DMS 273 (cell line): Measurements from ENCODE around the gene RPS27L.
"Not testable (repeated sequence)": the region's sequence is repeated elsewhere in the genome, so short reads cannot be mapped to it uniquely, and the experiment has no call there.

Source experiments
- DNase-seq: peaks from one replicate; lab custom pipeline; 2025; ENCODE audit not compliant: unreplicated experiment; lab: John Stamatoyannopoulos, UW

RPS27L gene

DNA sequence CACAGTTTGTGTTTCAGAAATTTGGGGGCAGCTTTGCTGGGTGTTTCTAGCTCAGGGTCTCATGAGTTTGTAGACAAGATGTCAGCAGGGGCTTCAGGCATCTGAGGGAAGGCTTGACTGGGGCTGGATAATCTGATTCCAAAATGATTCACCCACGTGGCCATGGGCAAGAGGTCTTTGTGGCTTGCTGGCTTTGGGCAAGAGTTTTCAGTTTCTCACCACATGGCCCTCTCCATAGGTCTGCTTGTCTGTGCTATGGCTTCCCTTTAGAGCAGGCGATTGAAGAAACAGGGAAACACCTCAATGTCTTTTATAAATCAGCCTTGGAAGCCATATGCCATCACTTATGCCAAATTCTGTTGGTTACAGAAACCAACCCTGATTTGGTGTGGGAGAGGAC lies 11.9 kb downstream of the RPS27L start:
- no peak for DNase-seq

DNA sequence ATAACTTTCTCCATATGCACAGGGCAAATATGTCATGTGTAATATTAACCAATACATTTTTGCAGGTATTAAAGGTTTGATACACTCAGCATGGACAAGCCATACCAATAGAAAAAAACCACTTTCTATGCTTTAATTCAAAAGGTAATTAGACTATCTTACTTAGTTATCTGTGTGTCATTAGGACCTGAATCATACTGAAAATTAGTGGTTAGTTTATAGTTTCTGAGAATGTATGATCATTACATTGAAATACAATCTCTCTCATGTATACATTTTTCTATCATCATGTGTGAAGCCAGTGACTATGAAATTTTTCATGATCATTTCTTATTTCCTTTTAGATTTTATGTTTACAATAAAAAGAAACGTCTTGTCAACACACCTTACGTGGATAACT lies 16.3 kb downstream of the RPS27L start:
- DNase-seq = no peak

DNA sequence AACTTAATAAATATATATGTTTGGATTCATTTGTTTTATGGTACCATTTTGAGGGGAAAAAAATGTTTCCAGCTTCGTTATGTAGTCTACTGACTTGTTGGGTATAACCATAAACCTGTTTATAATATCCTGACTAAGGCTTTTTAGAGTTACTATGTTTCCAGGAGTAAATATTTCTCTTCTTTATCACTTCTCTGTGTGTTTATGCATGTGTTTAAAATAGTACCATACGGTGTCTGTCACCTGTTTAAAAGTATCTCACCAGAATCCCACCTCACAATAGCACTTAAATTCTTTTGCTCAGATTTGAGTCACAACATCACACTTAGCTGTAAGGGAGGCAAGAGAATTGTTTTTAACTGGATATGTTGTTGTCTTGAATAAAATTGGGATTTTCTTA lies 20.5 kb downstream of the RPS27L start:
- DNase-seq = no peak

DNA sequence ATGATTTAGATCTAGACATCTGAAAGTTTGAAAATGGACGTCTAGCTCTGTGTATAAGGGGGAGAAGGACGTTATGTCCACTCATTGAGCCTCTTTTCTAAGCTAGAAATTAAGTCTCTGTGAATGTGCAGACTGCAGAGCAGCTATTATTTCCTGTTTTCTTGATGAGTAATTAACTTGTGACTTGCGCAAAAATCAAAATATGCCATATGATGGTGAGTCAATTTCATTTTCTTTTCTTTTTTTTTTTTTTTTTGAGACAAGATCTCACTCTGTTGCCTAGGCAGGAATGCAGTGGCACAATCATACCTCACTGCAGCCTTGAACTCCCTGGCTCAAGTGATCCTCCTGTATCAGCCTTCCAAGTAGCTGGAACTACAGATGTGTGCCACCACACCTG lies 21.5 kb downstream of the RPS27L start:
- DNase-seq = no peak

DNA sequence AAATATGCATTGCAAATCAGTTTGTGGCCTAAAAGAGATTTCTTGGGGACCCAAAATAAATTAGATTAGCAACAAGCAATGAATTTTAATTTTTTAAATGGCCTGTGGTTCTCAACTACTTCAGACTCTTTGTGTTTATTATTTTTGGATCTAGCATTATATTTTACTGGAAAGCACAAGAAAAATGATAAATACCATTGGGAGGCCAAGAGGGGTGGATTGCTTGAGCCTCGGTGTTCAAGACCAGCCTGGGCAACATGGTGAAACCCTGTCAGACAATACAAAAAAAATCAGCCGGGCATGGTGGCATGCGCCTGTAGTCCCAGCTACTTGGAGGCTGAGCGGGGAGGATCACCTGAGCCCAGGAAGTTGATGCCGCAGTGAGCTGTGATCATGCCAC lies 22.0 kb downstream of the RPS27L start:
- no peak for DNase-seq

DNA sequence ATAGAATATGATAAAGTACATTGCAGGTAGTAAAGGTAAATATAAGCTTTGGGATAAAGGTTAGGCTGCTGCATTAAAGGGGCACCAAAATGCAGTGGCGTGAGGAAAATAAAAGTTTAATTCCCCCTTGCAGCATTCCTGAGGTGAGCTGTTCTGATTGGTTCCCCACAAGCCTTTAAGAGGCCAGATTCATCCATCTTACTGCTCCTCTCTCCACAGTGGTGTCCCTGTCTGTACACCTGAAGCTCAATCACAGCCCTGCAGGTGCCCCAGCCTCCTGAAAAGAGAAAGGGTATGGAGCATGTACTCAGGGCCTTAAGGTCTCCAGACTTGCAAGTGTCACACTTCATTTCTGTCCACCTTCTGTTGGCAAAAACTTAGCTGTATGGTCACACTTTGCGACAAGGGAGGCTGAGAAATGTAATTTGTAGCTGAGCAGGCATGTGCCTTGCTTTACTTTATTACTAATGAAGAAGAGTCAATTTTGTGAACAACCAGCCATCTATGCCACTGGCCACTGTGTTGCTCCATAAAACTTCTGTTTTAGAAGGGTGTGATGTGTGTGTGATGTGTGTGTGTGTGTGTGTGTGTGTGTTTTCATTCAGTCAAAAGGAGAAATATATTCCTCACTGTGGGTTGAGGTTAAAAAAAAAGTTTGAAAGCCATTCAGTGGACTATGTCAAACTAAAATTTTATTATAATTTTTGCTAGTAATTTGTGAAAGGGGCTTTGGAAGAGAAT lies 22.9 kb downstream of the RPS27L start:
- no peak for DNase-seq

DNA sequence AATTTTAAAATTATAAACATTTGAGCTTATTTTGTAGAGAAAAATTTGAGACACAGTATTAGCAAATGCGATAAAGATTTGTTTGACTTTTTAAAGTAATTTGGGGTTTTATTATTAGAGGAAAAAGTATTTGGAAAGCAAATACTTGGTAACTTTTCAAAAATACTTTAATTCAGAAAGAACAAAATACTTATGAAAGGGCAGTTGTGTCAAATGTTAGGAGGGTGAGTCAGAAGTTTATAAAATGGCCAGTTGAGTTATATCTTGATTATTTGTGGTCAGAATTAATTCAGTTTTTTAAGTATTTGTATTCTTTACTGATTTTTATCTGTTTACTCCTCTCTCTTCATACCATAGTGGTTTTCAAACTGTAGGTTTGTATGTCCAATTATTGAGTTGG lies 23.5 kb downstream of the RPS27L start:
- no peak for DNase-seq

DNA sequence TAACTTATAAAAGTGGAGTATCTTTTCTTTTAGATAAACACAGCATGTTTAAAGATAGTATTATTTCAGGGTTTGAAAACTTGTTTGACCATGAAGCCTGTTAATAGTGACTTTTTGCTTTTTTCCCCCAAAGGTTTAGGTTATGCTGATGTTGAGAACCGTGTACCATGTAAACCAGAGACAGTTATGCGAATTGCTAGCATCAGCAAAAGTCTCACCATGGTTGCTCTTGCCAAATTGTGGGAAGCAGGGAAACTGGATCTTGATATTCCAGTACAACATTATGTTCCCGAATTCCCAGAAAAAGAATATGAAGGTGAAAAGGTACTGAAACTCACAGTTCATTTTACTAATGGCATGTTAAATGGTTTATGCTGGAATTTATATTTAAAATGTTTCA lies 30.6 kb downstream of the RPS27L start:
- DNase-seq = no peak

DNA sequence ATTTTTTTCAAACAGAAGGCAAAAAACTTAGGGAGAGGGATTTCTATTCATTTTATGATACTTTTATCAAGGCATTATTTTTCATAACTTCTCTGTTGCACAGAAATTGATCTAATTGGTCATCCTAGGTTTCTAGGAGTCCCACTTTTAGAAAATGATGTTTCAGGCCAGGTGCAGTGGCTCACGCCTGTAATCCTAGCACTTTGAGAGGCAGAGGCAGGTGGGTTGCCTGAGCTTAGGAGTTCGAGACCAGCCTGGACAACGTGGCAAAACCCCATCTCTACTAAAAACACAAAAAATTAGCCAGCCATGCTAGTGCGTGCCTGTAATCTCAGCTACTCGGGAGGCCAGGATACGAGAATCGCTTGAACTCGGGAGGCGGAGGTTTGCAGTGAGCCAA lies 32.8 kb downstream of the RPS27L start:
- no peak for DNase-seq

DNA sequence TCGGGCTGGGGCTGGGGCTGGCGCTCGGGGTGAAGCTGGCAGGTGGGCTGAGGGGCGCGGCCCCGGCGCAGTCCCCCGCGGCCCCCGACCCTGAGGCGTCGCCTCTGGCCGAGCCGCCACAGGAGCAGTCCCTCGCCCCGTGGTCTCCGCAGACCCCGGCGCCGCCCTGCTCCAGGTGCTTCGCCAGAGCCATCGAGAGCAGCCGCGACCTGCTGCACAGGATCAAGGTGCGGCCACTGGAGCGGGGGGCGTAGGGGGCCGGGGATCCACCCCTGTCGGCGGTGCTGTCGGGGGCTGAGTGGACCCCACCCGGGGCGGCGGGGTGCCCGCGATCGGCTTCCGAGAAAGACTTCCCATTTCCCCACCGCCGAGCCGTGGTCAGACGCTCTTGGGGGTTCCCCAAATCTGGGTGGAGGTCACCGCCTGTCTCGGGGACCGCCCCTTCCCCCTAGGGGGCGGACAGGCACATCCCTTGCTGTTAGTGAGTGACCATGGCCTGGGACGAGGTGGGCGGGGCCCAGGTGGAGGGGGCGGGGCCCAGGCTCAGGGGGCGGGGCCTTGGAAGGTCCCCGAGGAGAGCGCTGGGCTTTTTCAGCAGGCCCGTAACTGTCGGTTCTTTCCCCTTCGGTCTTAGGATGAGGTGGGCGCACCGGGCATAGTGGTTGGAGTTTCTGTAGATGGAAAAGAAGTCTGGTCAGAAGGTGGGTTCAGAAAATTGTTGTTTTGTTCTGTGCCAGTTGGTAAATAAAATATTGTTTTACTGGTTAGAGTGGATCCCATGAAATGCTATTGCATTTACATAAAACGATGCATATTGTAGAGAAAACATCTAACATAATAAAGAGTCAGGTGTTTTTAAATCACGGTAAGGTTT lies 35.0 kb downstream of the RPS27L start:
- peak; percentile 72 for DNase-seq

DNA sequence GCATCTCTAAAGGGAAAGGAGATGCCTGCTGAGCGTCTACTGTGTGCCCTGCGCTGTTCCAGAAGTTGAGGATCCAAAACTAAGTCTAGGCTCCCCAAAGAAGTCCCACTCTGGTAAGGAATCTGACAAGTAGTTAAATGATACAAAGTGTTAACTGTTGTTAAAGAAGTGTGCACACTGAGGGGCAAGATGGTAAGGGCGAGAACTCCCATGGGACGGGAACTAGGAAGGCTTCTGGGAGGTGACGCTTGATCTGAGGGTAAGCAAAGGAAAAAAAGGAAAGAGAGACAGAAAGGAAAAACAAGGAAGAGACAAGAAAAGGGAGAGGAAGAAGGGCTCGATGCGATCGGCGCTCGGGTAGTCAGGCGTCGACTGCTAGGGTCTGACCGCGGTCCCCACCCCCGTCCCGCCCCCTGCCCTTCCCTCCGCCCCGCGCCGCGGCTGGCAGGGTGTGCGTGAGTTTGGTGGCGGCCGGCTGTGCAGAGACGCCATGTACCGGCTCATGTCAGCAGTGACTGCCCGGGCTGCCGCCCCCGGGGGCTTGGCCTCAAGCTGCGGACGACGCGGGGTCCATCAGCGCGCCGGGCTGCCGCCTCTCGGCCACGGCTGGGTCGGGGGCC lies 35.8 kb downstream of the RPS27L start, which contains the start of gene LACTB:
Gene LACTB, plus strand, starts transcription at position 480 of the 620 bp plus-strand sequence. Its CDS starts 11 bp downstream, at position 491.
- DNase-seq = peak; percentile 91

DNA sequence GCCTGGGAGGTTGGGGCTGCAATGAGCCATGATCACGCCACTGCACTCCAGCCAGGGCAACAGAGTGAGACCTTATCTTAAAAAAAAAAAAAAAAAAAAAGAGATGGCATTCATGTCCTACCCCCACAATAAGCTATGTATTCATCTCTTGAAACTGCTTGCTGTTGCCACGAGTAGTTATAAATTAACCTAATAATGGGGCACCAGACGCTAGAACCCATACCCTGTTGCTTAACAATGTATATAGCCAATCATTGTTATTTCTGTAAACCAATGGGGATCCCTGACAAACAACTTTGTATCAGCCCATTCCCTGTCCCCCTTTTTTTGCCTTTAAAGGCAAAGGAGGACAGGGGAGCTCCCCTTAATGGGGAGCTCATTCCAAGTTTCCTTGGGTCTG lies 38.4 kb downstream of the RPS27L start:
- no peak for DNase-seq

DNA sequence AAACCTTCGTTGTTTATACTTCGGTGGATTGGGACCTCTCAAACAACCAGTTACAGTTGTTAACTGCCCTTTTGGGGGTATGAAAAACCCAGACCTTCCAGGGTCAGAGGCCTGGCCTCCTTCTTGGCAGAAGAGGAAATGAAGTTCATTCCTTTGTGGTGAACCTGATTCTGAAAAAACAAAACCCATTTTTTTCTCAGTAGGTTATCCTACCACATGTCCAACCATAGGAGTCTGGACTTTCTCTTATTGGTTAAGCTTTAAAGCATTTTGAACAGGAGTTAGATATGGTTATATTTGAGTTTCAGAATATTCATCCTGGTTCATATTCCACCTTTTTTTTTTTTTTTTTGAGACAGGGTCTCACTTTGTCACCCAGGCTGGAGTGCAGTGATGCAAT lies 42.8 kb downstream of the RPS27L start:
- no peak for DNase-seq

DNA sequence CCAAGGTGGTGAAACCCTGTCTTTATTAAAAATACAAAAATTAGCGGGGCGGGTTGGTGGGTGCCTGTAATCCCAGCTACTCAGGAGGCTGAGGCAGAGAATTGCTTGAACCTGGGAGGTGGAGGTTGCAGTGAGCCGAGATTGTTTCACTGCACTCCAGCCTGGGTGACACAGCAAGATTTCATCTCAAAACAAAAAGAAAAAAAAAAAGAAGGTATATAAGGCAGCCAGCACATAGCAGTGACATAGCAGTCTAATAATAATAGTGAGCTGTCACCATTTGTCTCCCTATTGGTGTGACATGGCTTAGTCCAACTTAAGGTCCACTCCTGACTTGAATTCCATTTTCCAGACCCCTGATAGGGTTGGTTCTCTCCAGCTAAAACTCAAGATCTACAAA lies 44.4 kb downstream of the RPS27L start:
- DNase-seq = no peak

DNA sequence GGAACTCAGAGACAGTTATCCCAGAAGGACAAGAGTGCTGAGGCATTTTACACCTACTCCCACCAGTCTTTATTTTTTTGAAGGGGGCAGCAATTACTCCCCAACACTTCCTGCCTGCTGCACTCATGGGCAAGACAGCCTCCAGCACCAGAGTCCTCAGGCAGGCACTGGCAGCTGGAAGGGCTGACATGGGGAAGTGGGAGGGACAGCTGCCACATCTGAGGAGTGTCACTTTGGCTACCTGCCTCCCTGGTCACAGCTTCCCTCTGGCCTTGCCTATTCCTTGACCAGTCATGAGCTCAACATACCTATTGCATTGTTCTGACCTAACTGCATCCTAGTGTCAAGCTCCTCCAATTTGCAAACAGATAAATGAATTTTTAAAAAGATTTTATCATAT lies 45.8 kb downstream of the RPS27L start:
- DNase-seq = no peak

DNA sequence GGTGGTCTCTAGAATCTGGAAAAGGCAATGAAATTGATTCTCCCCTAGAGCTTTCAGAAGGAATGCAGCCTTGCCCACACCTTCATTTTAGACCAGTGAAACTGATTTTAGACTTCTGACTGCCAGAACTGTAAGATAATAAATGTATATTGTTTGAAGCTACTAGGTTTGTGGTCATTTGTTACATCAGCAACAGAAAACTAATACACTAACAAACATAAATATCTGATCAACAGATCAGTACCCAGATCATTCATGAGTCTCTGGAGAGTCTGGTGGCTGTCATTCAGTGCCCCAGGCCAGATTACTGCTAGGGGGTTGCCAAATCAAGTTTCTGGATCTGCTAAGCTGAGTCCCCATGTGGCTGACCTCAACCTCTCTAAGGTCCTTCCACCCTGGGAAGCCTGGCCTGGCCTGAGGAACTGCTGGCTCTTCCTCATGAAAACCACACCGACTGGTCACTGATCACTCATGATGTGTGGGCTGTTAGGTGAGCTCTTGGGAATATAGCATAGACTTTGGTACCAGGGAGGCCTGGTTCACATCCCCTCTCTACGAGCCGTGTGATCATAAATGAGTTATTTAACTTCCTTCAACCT lies 46.8 kb downstream of the RPS27L start:
- DNase-seq = no peak

DNA sequence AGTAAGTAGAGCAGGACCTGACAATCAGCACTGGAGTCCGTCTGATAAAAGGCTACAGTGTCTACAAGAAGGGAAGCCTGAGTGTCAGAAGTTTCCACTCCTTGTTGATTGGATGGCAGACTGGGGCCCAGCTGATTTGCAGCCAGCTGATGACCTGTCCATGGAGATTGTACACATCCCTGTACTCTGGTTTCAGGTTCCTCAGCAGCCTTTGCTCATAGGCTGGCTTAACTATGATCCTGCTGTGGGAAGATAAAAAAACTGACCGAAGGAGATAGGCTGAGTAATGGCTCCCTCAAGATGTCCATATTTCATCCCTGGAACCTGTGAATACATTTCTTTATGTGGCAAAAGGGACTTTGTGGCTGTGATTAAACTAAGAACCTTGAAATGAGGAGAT lies 47.4 kb downstream of the RPS27L start:
- DNase-seq = no peak

DNA sequence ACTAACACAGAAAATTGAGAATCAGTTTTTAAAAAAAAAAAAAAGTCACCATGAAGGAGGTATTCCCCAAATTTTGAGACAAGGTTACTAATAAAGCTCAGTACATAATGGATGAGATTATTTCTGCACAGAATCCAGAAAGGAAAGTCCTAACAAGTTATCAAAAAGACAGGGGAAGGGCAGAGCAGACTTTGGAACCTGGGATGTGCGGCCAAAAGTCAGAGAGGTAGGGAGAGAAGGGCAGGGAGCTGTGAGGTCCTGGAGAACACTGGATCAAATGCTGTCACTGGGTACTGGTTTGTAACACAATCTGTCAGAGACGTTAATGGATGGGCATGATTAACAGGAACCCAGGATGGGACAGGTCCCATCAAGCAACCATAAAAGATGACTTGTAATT lies 47.8 kb downstream of the RPS27L start:
- no peak for DNase-seq

DNA sequence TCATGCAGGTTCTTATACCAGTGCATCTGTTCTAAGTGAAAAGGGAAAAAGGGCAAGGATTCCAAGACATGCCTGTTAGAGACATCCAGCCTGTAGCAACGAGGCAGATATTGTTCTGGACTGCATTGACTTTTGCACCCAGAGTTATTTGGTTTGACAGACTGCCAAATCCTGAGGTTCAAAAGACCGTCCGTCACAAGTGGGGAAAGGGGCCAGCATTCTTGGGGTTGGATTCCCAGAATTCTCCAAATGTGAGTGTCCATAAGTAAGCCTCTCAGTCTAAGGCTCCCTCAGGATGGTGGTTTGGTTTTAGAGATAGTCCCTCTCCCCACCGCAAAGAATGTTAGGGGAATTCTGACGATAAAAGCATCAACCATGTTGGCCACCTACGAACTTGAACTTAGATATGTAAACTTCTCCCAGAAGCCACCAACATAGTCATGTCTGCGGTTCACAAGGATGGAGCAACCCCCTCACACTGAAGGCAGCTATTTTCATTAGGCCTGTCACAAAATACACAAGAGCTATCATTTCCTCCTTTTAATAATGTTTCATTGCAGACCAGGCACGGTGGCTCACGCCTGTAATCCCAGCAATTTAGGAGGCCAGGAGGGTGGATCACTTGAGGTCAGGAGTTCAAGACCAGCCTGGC lies 49.3 kb downstream of the RPS27L start:
- DNase-seq = no peak

DNA sequence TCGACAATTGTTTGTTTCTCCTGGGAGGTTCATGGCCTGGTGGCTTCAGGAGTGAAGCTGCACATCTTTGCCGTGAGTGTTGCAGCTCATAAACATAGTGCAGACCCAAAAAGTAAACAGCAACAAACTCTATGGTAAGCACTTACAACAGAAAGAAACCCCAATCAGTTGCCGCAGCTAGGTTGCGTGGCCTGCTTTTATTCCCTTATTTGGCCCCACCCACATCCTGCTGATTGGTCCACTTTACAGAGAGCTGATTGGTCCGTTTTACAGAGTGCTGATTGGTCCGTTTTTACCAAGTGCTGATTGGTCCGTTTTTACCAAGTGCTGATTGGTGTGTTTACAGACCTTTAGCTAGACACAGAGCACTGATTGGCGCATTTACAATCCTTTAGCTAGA lies 51.9 kb downstream of the RPS27L start:
- not testable (repeated sequence) for DNase-seq

DNA sequence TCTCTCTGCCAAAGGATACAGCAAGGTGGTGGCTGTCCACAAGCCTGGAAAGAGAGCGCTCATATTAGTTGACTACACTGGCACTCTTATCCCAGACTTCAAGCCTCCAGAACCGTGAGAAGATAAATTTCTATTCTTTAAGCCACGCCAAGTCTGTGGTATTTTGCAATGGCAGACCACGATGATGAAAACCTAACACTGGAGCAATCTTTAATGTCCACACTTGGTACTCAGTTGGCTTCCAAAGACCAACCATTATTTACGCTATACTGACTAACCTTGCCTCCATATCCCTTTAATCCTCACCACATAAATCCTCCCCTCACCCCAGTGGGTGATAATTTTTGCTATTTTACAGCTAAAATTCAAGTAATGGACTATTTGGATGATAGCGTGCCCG lies 52.5 kb downstream of the RPS27L start:
- DNase-seq = no peak
